HG02763 (cell line): ENCODE results near the gene ZDHHC11B.
"Not testable (repeated sequence)": the region's sequence is repeated elsewhere in the genome, so short reads cannot be mapped to it uniquely, and the experiment has no call there.

Experiments
- ATAC-seq: cut with Tn5 transposase; IDR thresholded peaks from one replicate; pipeline ENCODE4 v1.9.1; 2021; ENCODE audit warnings: mild to moderate bottlenecking, moderate library complexity; ENCODE audit not compliant: unreplicated experiment

The ZDHHC11B gene

GRCh38 chr5:727087-727486 lies 57.4 kb downstream of the ZDHHC11B start:
- ATAC-seq = not testable (repeated sequence)

GRCh38 chr5:723865-724264 lies 60.7 kb downstream of the ZDHHC11B start:
- not testable (repeated sequence) for ATAC-seq

- not testable (repeated sequence) for ATAC-seq
These were observed 61.2 kb downstream of the ZDHHC11B start for GRCh38 chr5:723309-723708.

- not testable (repeated sequence) for ATAC-seq
These were observed 65.2 kb downstream of the ZDHHC11B start for GRCh38 chr5:719379-719778.

GRCh38 chr5:717143-717542 lies 67.4 kb downstream of the ZDHHC11B start:
- no peak for ATAC-seq

- ATAC-seq = not testable (repeated sequence)
These were observed 67.8 kb downstream of the ZDHHC11B start for GRCh38 chr5:716740-717139.

- ATAC-seq = not testable (repeated sequence)
These were observed 68.9 kb downstream of the ZDHHC11B start for GRCh38 chr5:715636-716035.

GRCh38 chr5:714215-715118 lies 70.1 kb downstream of the ZDHHC11B start:
- ATAC-seq = not testable (repeated sequence)

- not testable (repeated sequence) for ATAC-seq
These were observed 70.8 kb downstream of the ZDHHC11B start for GRCh38 chr5:713686-714085.

GRCh38 chr5:708848-709517 lies 75.5 kb downstream of the ZDHHC11B start:
- ATAC-seq = not testable (repeated sequence)

- not testable (repeated sequence) for ATAC-seq
These were observed 76.2 kb downstream of the ZDHHC11B start for GRCh38 chr5:708374-708773.

- not testable (repeated sequence) for ATAC-seq
These were observed 78.4 kb downstream of the ZDHHC11B start for GRCh38 chr5:706127-706526.

GRCh38 chr5:696753-697702 lies 87.5 kb downstream of the ZDHHC11B start:
- ATAC-seq = not testable (repeated sequence)

- not testable (repeated sequence) for ATAC-seq
These were observed 88.3 kb downstream of the ZDHHC11B start for GRCh38 chr5:696191-696590.

GRCh38 chr5:695475-695874 lies 89.1 kb downstream of the ZDHHC11B start:
- ATAC-seq = not testable (repeated sequence)

- not testable (repeated sequence) for ATAC-seq
These were observed 90.5 kb downstream of the ZDHHC11B start for GRCh38 chr5:694042-694431.

GRCh38 chr5:693271-694041 lies 91.1 kb downstream of the ZDHHC11B start, which contains the start of gene TPPP:
TPPP (minus strand) TSS chr5:693352; CDS start chr5:678060, 15,292 bp downstream.
- peak; percentile 72 for ATAC-seq

- peak; percentile 3 for ATAC-seq
These were observed 91.9 kb downstream of the ZDHHC11B start for GRCh38 chr5:692529-693041.

GRCh38 chr5:691817-692528 lies 92.6 kb downstream of the ZDHHC11B start:
- no peak for ATAC-seq
